HG02798 (cell line): ENCODE results near the gene WDR93.

ENCODE experiments used
- ATAC-seq: cut with Tn5 transposase; IDR thresholded peaks from one replicate; pipeline ENCODE4 v1.9.1; 2021; ENCODE audit warnings: mild to moderate bottlenecking; ENCODE audit not compliant: unreplicated experiment, poor library complexity

Gene WDR93

DNA sequence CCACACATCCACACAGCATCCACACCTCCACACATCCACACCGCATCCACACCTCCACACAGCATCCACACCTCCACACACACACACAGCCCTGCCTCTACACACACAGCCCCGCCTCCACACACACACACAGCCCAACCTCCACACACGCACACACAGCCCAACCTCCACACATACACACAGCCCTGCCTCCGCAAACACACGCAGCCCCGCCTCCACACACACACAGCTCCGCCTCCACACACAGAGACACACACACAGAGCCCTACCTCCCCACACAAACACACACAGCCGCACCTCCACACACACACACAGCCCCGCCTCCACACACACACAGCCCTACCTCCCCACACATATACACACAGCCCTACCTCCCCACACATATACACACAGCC, 55.8 kb downstream of the WDR93 start:
- ATAC-seq = no peak

DNA sequence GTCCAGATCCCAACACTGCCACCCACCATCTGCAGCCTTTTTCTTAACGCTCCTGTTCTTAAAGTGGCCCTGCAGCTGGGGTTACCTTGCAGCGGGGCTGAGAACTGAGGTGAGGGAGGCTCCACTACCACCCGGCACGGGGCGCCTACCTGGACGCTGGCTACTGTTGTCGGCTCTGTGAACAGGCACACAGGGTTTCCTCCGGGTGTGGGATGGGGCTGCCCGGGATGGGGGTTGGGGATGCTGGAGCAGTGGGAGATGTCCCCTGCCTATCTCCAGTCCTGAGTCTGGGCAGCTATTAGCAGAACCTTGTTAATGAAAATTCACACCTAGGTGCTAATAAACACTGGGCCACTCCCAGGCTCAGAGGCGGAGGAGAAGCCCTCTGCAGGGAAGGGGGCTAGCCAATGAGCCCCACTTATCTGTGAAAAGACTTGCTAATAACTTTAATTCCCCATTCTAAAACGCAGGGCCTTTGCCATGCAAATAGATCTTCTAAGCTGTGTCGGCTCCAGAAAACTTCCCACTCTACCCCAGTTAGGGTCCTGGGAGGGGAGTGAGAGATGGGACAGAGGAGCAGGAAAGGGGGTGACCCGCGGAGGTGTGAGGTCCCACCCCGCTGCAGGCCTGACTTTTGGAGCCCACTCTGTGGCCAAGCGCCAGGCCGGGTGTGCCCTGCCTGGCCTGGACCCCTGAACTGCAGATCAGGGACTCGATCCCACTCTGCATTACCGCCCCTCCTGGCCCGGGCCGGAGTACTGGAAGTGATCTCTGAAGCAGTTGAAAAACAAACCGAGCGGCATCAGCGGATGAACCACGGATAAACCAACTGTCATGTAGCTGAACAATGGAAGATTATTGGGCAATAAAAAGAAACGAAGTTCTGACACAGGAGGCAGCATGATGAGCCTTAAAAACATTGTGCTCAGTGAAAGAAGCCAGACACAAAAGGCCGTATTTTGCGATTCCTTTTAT, 57.4 kb downstream of the WDR93 start:
- ATAC-seq = no peak

DNA sequence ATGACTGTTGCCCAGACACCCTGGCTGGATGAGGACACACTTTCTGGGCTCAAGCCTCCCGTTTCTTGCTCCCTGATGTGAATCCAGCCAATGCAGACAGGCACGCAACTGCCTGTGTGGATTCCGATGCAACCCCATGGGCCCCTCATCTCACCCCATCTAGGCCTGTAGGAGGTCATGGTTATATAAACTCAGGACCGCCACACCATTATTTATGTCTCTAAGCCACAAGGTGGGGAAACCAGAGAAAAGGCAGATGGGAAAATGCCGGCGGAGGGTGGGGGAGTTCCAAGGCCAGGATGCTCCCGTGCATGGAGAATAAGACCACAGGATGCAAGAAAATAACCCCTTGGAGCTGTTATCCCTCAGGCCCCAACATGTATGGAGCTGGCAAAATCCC, 58.4 kb downstream of the WDR93 start:
- no peak for ATAC-seq

DNA sequence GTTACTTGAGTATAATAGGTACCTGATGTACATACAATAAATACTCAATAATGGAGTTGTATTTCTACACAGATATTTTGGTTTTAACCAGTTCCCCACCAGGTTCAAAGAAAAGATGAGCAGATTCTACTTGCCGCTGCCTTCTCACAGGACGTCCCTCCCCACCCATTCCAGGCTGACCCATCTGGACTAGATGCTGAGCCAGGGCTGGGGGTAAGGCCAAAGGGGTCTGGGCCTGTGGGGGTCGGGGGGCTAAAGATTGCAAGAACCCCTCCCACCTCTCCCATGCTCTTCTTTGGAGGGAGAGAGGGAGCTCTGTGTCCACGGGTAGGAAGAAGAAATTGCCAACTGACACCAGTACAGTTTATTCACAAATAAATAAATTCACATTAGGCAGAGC, 58.9 kb downstream of the WDR93 start:
- no peak for ATAC-seq

DNA sequence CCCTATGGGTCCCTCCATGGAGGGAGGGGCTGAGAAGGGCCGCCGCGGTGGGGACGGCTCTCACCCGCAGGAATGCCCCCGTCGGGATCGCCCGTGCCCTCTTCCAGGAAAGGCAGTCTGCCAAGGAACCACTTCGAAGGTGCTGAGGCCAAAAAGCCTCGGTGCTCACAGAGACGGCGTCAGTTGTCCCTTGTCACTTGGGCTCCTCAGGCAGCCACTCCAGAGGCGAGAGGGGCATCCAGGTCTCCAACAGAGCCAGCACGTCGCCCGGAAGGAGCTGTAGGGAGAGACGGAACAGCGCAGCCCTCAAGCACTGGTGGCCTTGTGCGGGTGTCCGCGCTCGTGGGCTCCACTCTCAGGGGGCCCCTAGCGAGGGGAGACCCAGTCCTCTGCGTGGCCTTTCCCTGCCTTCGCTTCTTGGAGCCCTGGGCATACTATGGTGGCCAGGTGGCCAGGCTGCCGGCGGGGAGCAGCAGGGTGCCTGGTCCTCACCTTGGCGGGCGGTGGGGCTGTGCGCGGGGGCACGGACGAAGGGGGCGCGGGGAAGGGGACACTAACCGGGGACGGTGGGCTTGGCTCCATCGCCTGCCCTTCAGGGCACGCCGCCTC, 59.4 kb downstream of the WDR93 start:
- ATAC-seq = peak; percentile 14

DNA sequence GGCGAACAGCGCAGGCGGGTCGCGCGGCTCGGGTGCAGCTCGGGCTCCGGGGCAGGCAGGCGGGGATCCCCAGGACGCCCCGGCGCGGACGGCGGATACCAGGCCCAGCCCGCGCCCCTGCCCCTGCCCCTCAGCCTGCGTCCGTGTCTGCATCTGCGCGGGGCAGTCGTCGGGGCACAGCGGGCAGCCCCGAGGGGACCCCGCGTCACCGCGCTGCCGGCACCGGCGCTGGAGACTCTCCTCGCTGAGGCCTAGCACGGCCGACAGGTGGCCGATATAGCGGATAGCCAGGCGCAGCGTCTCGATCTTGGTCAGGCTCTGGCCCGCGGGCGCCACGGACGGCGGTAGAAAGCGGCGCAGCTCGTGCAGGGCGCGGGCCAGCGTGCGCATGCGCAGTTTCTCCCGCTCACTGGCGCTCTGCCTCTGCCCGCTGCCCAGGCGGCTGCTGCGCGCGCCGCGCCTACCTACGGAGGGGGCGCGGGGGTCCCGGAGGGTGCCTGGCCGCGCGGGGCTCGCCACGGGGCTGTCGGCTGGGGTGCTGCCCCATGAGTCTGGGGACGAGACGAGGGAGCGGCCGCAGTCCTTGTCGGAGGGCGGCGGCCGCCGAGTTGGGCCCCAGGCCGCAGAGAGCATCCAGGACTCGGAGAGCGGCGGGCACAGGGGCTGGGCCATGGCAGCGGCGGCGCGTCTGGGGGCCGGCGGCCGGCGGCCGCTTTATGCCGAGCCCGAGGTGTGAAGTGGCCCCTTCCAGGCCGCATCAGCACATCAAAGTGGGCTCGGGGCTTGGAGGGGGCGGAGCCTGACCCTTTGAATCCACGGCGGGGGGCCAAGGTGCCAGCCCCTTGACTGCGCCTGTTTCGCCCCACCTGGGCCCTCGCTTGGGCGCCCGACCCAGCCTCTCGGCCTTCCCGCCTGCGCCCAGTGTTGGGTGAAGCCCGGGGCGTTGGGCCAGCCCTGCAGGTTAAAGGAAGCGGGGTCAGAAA, 60.2 kb downstream of the WDR93 start, which contains the start of gene MESP1:
MESP1 (minus strand) TSS at position 690 of the 983 bp plus-strand sequence; CDS start at position 672, 18 bp downstream.
- peak; percentile 89 for ATAC-seq

DNA sequence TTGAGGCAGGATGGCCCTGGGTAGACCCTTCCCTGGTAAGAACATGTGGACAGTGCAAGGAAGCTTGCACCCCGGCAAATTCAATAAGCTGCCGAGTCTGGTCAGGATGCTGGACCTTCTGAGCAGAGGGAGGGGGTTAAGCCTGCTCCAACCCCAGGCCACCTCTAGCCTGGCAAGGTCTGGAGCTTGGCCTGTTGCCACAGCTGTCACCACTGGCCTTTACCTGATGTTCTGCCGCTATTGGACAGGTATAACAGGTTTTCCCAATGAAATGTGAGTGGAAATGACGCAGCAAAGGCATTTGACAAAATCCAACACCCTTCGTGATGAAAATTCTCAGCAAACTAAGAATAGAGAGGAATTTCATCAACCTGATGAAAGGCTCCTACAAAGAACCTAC, 61.1 kb downstream of the WDR93 start:
- no peak for ATAC-seq

DNA sequence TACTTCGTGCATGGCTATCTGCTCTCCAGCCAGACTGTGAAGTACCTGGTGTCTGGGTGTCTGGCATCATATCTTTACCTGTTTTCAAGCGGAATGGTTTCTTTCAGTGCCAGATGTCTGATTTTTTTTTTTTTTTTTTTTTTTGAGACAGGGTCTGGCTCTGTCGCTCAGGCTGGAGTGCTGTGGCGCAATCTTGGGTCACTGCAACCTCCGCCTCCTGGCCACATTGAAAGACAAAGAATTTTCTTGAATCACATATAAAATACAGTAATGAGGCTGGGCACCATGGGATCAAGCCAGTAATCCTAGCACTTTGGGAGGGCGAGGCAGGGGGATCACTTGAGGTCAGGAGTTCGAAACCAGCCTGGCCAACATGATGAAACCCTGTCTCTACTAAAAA, 63.2 kb downstream of the WDR93 start:
- no peak for ATAC-seq

DNA sequence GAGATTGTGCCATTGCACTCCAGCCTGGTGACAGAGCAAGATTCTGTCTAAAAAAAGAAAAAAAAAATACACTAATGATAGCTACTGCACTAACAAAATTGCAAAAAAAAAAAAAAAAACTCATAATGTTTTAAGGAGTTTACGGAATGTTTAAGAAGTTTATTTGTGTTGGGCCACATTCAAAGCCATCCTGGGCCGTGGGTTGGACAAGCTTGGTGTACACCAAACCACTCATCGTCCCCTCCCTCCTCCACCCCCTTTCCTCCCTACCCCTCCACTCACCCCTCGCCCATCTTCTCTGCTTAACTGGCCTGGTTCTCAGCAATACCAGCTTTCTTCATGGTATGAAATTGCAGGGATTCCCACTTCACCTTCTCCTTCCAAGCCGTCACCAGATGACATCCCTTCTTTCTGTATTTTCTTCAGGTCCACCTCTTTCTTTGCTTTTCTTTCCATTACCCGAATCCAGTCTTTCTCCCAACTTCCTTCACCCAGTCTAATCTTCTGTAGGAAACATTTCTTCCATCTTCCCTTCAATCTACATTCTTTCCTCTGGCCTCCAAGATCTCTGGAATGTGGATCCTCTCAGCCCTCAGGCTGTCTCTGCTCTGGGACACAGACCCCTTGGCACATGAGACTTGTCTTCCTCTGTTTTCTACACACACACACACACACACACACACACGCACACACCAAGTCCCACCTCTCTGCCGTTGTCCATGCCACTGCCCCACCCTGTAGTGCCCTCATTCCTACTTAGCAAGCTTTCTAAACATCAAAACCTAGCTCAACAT, 63.9 kb downstream of the WDR93 start:
- ATAC-seq = no peak

DNA sequence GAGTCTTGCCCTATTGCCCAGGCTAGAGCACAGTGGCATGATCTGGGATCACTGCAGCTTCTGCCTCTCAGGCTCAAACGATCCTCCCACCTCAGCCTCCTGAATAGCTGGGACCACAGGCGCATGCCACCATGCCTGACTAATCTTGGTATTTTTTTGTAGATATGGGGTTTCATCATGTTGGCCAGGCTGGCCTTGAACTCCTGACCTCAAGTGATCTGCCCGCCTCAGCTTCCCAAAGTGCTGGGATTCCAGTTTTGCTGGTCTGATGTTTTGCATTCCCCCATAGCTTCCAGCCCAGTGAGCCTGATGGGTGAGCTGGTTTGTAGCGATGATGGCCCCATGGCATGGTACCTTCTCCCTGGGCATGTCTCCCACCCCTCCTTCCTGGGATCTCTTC, 65.1 kb downstream of the WDR93 start:
- no peak for ATAC-seq

DNA sequence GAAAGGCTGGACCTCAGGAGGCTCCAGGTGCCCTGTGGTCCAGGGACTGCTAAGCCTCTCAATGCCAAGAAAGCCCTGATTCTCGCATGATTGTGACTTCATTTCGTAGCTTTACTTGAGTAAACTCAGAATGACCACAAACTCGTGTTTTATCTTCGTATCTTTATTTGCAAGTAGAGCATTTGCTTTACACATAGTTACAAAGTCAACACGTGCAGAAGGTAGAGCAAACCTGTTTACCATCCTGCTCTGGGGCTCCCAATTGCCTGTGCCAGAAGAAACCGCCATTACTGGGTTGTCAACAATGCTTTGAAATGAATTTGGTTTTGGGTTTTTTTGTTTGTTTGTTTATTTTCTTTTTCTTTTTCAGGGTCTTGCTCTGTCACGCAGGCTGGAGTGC, 66.3 kb downstream of the WDR93 start:
- no peak for ATAC-seq

DNA sequence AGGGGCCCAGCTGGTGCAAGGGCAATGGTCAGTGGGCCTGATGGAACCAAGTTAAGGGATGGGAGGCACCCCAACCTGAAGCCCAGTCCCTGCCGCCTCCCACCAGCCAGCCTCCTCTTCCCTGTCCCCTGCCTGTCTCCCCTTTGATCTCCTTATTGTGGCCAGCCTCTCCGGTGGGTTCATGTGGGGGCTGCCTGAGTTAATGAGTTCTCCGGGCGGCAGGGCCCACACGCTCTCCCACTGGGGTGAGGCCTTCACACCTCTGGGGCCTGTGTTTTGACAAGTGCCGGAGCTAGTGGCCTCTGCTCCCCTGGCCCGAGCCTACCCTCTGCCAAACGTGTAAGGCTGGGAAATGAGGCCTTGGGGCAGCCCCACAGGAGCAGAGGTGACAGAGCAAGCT, 67.7 kb downstream of the WDR93 start:
- ATAC-seq = no peak

DNA sequence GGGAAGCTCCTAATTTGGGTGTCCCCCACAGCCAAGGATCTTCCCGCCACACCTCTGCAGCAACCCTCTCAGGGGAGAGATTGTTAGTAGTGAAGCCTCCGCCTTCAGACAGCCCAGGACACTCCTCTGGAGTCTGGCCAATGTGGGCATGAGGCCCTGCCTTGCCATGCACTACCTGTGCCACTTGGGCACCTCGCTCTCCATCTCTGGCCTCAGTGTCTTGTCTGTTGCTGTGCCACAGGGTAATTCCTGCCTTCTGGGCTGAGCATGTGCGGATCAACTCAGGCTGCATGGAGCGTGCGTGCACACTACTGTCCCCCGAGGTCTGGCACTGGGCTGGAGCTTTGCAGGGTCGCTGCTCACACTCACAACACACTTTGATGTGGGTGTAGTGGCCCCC, 68.4 kb downstream of the WDR93 start:
- no peak for ATAC-seq

DNA sequence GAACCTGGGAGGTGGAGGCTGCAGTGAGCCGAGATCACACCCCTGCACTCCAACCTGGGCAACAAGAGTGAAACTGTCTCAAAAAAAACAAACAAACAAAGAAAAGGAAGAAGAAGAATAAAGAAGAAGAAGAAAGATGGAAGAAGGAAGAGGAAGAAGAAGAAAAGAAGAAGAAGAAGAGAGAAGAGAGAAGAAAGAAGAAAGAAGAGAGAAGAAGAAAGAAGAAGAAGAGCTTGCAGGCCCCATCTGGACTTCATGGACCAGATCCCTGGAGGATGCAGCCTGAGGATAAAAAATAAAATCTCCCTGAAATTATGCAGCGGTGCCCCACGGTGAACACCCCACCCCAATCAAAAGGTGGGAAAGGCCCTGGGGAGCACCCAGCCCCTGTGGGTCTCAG, 69.2 kb downstream of the WDR93 start:
- ATAC-seq = no peak

DNA sequence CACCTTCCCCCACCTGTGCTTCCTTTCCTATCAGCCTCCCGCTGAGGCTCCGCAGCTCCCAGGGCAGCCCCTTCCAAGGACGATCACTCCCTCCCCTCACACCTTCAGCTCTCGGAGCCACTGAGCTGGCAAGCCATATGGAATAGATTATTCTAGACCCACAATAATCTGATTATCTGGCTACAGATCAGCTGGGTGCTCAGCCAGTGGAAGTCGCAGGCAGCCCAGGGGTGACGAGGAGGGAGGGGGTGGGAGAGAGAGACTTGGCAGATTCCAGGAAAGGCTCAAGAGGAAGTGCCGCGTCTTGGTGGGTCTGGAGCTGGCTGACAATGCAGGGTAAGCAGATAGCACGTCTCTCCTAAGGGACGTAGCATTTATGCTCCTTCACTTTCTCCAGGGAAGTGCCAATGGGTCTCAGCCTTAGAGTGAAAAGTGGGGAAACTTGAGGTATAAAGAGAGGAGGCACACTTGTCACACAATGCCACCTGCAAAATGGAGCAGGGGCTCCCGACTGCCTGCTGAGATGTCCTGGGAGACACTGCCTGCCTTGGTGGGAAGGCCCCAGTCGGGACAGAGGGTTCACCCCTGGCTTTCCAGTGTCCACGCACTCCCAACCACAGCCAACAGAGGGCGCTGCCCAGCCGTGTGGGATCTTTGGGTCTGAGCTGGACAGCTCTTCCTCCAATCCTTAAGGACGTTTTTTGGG, 69.8 kb downstream of the WDR93 start:
- peak; percentile 74 for ATAC-seq

DNA sequence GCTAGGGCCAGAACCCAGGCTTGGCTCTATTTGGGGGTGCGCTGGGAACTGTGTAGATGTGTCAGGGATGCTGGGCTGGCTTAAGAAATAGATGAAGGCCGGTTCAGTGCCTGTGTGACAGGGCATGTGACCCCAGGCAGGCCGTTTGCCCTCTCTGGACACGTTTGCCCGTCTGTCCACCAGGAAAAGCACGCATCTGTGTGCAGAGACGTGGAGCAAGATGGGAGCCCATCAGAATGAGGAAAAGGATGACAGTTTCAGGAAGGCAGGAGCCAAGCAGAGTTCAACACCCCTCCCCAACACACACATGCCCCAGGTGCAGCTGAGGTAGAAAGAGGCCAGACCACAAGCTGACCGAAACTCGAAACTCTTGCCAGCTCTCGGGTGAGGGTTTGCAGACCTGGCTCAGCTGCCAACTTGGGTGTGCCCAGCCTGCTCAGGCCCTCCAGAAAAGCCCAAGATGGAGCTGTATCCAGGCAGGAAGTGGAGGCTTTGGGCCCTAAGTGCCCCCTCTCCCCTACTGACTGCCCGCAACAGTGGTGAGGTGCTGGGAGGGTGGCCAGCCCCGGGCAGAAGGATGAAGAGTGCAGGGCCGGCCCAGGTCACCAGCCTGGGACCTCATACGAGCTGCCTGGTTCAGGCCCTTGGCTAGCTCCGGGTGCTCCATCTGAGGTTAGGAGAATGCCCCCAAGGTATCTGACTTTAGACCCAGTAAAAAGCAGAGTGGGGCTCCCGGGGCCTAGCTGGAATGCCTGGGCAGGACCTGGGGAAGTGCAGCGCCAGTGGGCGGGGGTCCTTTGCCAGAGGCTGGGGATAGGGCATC, 70.6 kb downstream of the WDR93 start:
- peak; percentile 76 for ATAC-seq

DNA sequence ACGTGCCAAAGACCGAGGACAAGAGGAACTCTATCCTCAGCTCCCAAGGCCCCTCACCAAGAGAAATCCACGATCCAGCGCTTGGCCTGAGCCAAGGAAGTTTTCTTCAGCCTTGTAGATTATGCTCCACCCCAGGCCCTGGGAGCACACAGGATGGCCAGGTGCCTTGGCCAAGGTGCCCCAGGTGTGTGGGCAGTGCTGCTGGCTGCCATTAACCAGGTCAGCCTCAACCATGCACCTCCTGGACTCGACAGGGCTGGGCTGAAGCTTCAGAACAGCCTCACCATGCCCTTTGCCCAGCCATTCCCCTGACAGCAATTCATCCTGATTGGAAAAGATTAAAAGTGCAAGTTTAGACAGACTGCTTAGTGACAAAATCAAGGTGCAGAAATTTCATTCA, 71.3 kb downstream of the WDR93 start:
- ATAC-seq = no peak

DNA sequence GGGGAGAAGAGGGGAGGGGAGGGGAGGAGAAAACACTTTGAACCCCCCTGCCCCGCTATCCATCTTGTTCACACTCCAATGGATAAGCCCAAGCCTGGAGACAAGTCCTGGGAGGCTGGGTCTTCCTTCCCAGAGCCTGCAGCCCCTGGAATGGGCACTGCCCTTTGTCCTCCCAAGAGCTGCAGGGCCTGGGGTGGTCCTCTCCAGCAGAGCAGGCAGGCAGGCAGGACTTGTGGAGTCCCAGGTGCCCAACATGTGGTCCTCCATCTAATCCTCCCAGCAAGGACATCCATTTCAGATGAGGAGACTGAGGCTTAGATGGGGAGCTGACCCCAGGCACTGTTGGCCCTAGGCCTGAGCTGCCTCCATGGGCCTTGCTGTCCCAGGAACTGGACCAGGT, 75.1 kb downstream of the WDR93 start:
- no peak for ATAC-seq
